ENCODE results near the gene FAM25G. TPM values are rescaled to one million over a fixed set of nuclear protein-coding genes. Genes with fewer than 3 reads are reported as not detected.
"Not testable (repeated sequence)": the region's sequence is repeated elsewhere in the genome, so short reads cannot be mapped to it uniquely, and the experiment has no call there.

FAM25G gene
- total and polyA plus RNA-seq, 2 of the 4 experiments (the other 2 are of a cell fraction), result not detected

- ATAC-seq (ENCODE audit: low read depth), result peak; percentile 33
- BruUV-seq (replicated peaks), result not testable (repeated sequence)
These were observed 9.7 kb downstream of the FAM25G start for GRCh38 chr10:47481768-47482181.

GRCh38 chr10:47481182-47481766, 10.2 kb downstream of the FAM25G start:
- ATAC-seq (ENCODE audit: low read depth) (peak; percentile 72), DNase-seq (peak; percentile 68)
- H2AK9ac ChIP-seq (replicated peaks; ENCODE audit: low read depth, low read length, poor library complexity); H2AFZ ChIP-seq (replicated peaks; ENCODE audit: low read length, poor library complexity); BruUV-seq (replicated peaks); H3K79me1 ChIP-seq (ENCODE audit: low read depth in 1 of 2, low read length in 2 of 2); H3K14ac ChIP-seq (replicated peaks; ENCODE audit: low read depth, low read length); H3K27ac ChIP-seq (ENCODE audit: insufficient read depth, low read length); dilution Hi-C loops (cut with HindIII; ENCODE audit: low sequenced_read_pairs, unreplicated experiment); POLR2A ChIA-PET (ENCODE audit: unreplicated experiment); H3K9me3 ChIP-seq (ENCODE audit: control insufficient read depth, insufficient read depth, low read length); H4K91ac ChIP-seq (ENCODE audit: insufficient read depth, low read depth, low read length); H3K18ac ChIP-seq (ENCODE audit: low read depth, low read length); intact Hi-C loops (cut with micrococcal nuclease); CTCF ChIA-PET; H3K27me3 ChIP-seq (ENCODE audit: control insufficient read depth, insufficient read depth, low read length); H4K5ac ChIP-seq (ENCODE audit: low read depth, low read length); H3K9ac ChIP-seq (ENCODE audit: low read depth, low read length); H4K20me1 ChIP-seq (ENCODE audit: insufficient read depth, low read length); in situ Hi-C loops (cut with MboI; ENCODE audit: low sequenced_read_pairs); H3K36me3 ChIP-seq (ENCODE audit: control insufficient read depth, insufficient read depth, low read length); H4K8ac ChIP-seq (ENCODE audit: low read depth in 2 of 2, low read length in 2 of 2); H3K4me1 ChIP-seq (ENCODE audit: control insufficient read depth, insufficient read depth, low read length); H3K4ac ChIP-seq (ENCODE audit: low read depth, low read length); H3K4me2 ChIP-seq (ENCODE audit: low read depth, low read length); H3K56ac ChIP-seq (ENCODE audit: extremely low read depth, insufficient read depth, low read length); H2BK20ac ChIP-seq (ENCODE audit: low read depth, low read length); H3K23ac ChIP-seq (ENCODE audit: low read depth, low read length); H2AK5ac ChIP-seq (ENCODE audit: low read depth, low read length); H3K9me1 ChIP-seq (ENCODE audit: insufficient read depth, low read length); H3K4me3 ChIP-seq (ENCODE audit: insufficient read depth, low read depth, low read length); H2BK15ac ChIP-seq (ENCODE audit: low read depth, low read length): not testable (repeated sequence)
- H2BK5ac ChIP-seq (ENCODE audit: low read depth, low read length, poor library complexity, severe bottlenecking), result peak overlapping the region; percentile 58
- WGBS, 2 experiments (ENCODE audit: extremely low coverage in 2 of 2, insufficient read length in 1 of 2), result no CpG with 5 or more reads among the region's 10 CpGs
- peak overlapping the region; percentile 68; the same call in 1 of the 2 replicates for H2BK120ac ChIP-seq (ENCODE audit: low read depth, low read length)

More at GRCh38 chr10:47481768-47482181, 9.7 kb downstream of the FAM25G start:
- WGBS, 2 experiments (ENCODE audit: extremely low coverage in 2 of 2, insufficient read length in 1 of 2), result no CpG with 5 or more reads among the region's 6 CpGs
- H3K56ac ChIP-seq (ENCODE audit: extremely low read depth, insufficient read depth, low read length); H3K9me1 ChIP-seq (ENCODE audit: insufficient read depth, low read length); H3K18ac ChIP-seq (ENCODE audit: low read depth, low read length); dilution Hi-C loops (cut with HindIII; ENCODE audit: low sequenced_read_pairs, unreplicated experiment); H2AFZ ChIP-seq (replicated peaks; ENCODE audit: low read length, poor library complexity); CTCF ChIA-PET; H4K20me1 ChIP-seq (ENCODE audit: insufficient read depth, low read length); H3K4me2 ChIP-seq (ENCODE audit: low read depth, low read length); H3K9me3 ChIP-seq (ENCODE audit: control insufficient read depth, insufficient read depth, low read length); DNase-seq; H3K4me1 ChIP-seq (ENCODE audit: control insufficient read depth, insufficient read depth, low read length); H3K27me3 ChIP-seq (ENCODE audit: control insufficient read depth, insufficient read depth, low read length); H3K36me3 ChIP-seq (ENCODE audit: control insufficient read depth, insufficient read depth, low read length); H3K14ac ChIP-seq (replicated peaks; ENCODE audit: low read depth, low read length); H3K4me3 ChIP-seq (ENCODE audit: insufficient read depth, low read depth, low read length); H3K27ac ChIP-seq (ENCODE audit: insufficient read depth, low read length); POLR2A ChIA-PET (ENCODE audit: unreplicated experiment); H2AK9ac ChIP-seq (replicated peaks; ENCODE audit: low read depth, low read length, poor library complexity); intact Hi-C loops (cut with micrococcal nuclease); H3K79me1 ChIP-seq (ENCODE audit: low read depth in 1 of 2, low read length in 2 of 2); in situ Hi-C loops (cut with MboI; ENCODE audit: low sequenced_read_pairs); H4K5ac ChIP-seq (ENCODE audit: low read depth, low read length): not testable (repeated sequence)
- peak overlapping the region; percentile 89 for H3K4ac ChIP-seq (ENCODE audit: low read depth, low read length)
- peak overlapping the region; percentile 66; the same call in 1 of the 2 replicates for H3K23ac ChIP-seq (ENCODE audit: low read depth, low read length)
- H2AK5ac ChIP-seq (ENCODE audit: low read depth, low read length), result peak overlapping the region; percentile 91; the same call in 1 of the 2 replicates
- H3K9ac ChIP-seq (ENCODE audit: low read depth, low read length), result peak overlapping the region; percentile 14; the same call in 1 of the 2 replicates
- H2BK15ac ChIP-seq (ENCODE audit: low read depth, low read length), result peak overlapping the region; percentile 44; the same call in 1 of the 3 replicates
- peak overlapping the region in 1 of 2 experiments; percentile 72; a peak in 1 of 4 replicates for H4K8ac ChIP-seq (ENCODE audit: low read depth in 2 of 2, low read length in 2 of 2)
- peak overlapping the region; percentile 72 for H2BK5ac ChIP-seq (ENCODE audit: low read depth, low read length, poor library complexity, severe bottlenecking)
- peak overlapping the region; percentile 93 for H2BK120ac ChIP-seq (ENCODE audit: low read depth, low read length)
- H4K91ac ChIP-seq (ENCODE audit: insufficient read depth, low read depth, low read length), result peak overlapping the region; percentile 92
- peak overlapping the region; percentile 61; the same call in 1 of the 2 replicates for H2BK20ac ChIP-seq (ENCODE audit: low read depth, low read length)

All from IMR-90 (cell line).